Mucosa of stomach (tissue), 1 donor: Measurements from ENCODE around the gene ZNF492.
"Not testable (repeated sequence)": the region's sequence is repeated elsewhere in the genome, so short reads cannot be mapped to it uniquely, and the experiment has no call there.

Source experiments
- H3K27me3 ChIP-seq: one replicate; pipeline ENCODE4 v1.7.0; 2013; ENCODE audit warnings: mild to moderate bottlenecking, low read length; ENCODE audit not compliant: control insufficient read depth, insufficient read depth
- H3K36me3 ChIP-seq: one replicate; pipeline ENCODE4 v1.7.0; 2013; ENCODE audit warnings: low read length; ENCODE audit not compliant: control insufficient read depth, insufficient read depth
- H3K4me1 ChIP-seq: one replicate; pipeline ENCODE4 v1.7.0; 2013; ENCODE audit warnings: mild to moderate bottlenecking, low read length; ENCODE audit not compliant: control insufficient read depth, insufficient read depth
- H3K4me3 ChIP-seq: one replicate; pipeline ENCODE4 v1.7.0; 2013; ENCODE audit warnings: low read length
- H3K9ac ChIP-seq: one replicate; pipeline ENCODE4 v1.7.0; 2013; ENCODE audit warnings: mild to moderate bottlenecking, low read length, moderate library complexity
- H3K9me3 ChIP-seq: one replicate; pipeline ENCODE4 v1.7.0; 2013; ENCODE audit warnings: mild to moderate bottlenecking, low read length, moderate library complexity; ENCODE audit not compliant: control insufficient read depth
- donor health status: Pancreatic carcinoma.

ZNF492 gene

GRCh38 chr19:22633706-22634449 lies at the start of gene ZNF492:
TSS of gene ZNF492 (plus strand) at chr19:22634324. CDS start at chr19:22653400, 19,076 bp downstream.
- peak within 1 kb of the TSS; percentile 22 for H3K9ac ChIP-seq
- not testable (repeated sequence) for H3K4me1 ChIP-seq, H3K4me3 ChIP-seq, H3K36me3 ChIP-seq, H3K9me3 ChIP-seq, H3K27me3 ChIP-seq

GRCh38 chr19:22595422-22595821 lies 38.7 kb upstream of the ZNF492 start:
- Histone ChIP-seq H3K36me3 (no peaks in the 10 kb centered on the region), H3K9ac (no peak overlapping the region), H3K27me3 (no peaks in the 10 kb centered on the region), H3K4me1 (no peaks in the 10 kb centered on the region), H3K9me3 (no peaks in the 10 kb centered on the region), H3K4me3 (no peak overlapping the region)

GRCh38 chr19:22595918-22596341 lies 38.2 kb upstream of the ZNF492 start:
- Histone ChIP-seq H3K36me3 (no peaks in the 10 kb centered on the region), H3K27me3 (no peaks in the 10 kb centered on the region), H3K9me3 (no peaks in the 10 kb centered on the region), H3K9ac (no peak overlapping the region), H3K4me1 (no peaks in the 10 kb centered on the region), H3K4me3 (no peak overlapping the region)

GRCh38 chr19:22600690-22601648 lies 33.2 kb upstream of the ZNF492 start:
- no peaks in the 10 kb centered on the region for H3K4me1 ChIP-seq
- no peak overlapping the region for H3K9ac ChIP-seq
- peaks cover 6% of the 10 kb centered on the region for H3K9me3 ChIP-seq

GRCh38 chr19:22601906-22602630 lies 32.1 kb upstream of the ZNF492 start:
- H3K4me3 ChIP-seq = no peak overlapping the region
- no peaks in the 10 kb centered on the region for H3K27me3 ChIP-seq
- no peak overlapping the region for H3K9ac ChIP-seq
- H3K9me3 ChIP-seq = peaks cover 6% of the 10 kb centered on the region
- no peaks in the 10 kb centered on the region for H3K36me3 ChIP-seq
- no peaks in the 10 kb centered on the region for H3K4me1 ChIP-seq

More at GRCh38 chr19:22600690-22601648, 33.2 kb upstream of the ZNF492 start:
- Histone ChIP-seq H3K27me3 (no peaks in the 10 kb centered on the region), H3K36me3 (no peaks in the 10 kb centered on the region), H3K4me3 (no peak overlapping the region)

- Histone ChIP-seq H3K4me3 (no peak overlapping the region), H3K4me1 (no peaks in the 10 kb centered on the region), H3K9me3 (peaks cover 6% of the 10 kb centered on the region), H3K27me3 (no peaks in the 10 kb centered on the region), H3K9ac (no peak overlapping the region), H3K36me3 (no peaks in the 10 kb centered on the region)
Measured at GRCh38 chr19:22602631-22603272, 31.4 kb upstream of the ZNF492 start.

GRCh38 chr19:22603518-22604440 lies 30.3 kb upstream of the ZNF492 start:
- no peaks in the 10 kb centered on the region for H3K36me3 ChIP-seq
- no peaks in the 10 kb centered on the region for H3K4me1 ChIP-seq
- H3K9ac ChIP-seq = no peak overlapping the region
- H3K27me3 ChIP-seq = no peaks in the 10 kb centered on the region
- H3K9me3 ChIP-seq = peaks cover 6% of the 10 kb centered on the region
- H3K4me3 ChIP-seq = no peak overlapping the region

- Histone ChIP-seq H3K9ac (no peak overlapping the region), H3K9me3 (peaks cover 6% of the 10 kb centered on the region), H3K27me3 (no peaks in the 10 kb centered on the region), H3K4me1 (no peaks in the 10 kb centered on the region), H3K36me3 (no peaks in the 10 kb centered on the region), H3K4me3 (no peak overlapping the region)
Measured at GRCh38 chr19:22604571-22605274, 29.4 kb upstream of the ZNF492 start.

- H3K4me3 ChIP-seq = no peak overlapping the region
- no peaks in the 10 kb centered on the region for H3K27me3 ChIP-seq
- no peak overlapping the region for H3K9ac ChIP-seq
- H3K36me3 ChIP-seq = no peaks in the 10 kb centered on the region
- H3K9me3 ChIP-seq = peaks cover 6% of the 10 kb centered on the region
- no peaks in the 10 kb centered on the region for H3K4me1 ChIP-seq
Measured at GRCh38 chr19:22605275-22606211, 28.6 kb upstream of the ZNF492 start.

GRCh38 chr19:22606212-22606553 lies 27.9 kb upstream of the ZNF492 start:
- H3K9me3 ChIP-seq = peaks cover 6% of the 10 kb centered on the region
- H3K36me3 ChIP-seq = no peaks in the 10 kb centered on the region
- no peaks in the 10 kb centered on the region for H3K4me1 ChIP-seq

More at GRCh38 chr19:22606212-22606553, 27.9 kb upstream of the ZNF492 start:
- H3K9ac ChIP-seq = no peak overlapping the region
- no peak overlapping the region for H3K4me3 ChIP-seq
- no peaks in the 10 kb centered on the region for H3K27me3 ChIP-seq
